ENCODE results near the gene RPS4Y2. TPM values are rescaled to one million over a fixed set of nuclear protein-coding genes. Genes with fewer than 3 reads are reported as not detected.

RPS4Y2 gene
- total RNA-seq, 4 donors from 2014 or later, result not detected

DNA sequence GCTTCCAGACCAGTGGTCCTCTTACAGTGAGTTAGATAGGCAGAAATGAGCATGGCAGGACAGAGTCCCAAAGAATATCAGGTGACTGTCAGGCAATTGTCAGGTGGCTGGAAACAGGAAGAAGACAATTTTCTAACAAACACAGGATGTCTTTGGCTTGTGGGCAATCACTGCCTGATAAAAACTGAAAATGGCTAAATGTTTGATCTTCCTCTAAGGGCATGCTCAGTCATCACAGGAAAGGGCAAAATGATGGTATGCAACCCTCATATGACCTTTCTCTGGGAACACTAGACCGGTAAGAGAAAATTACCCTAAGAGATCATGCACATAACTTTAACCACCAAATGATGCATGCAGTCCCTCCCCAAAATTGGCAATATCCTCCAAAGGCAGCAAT is 57.6 kb downstream of the RPS4Y2 start:
- H3K4me1 ChIP-seq, result no peaks in the 10 kb centered on the region
- H3K27me3 ChIP-seq, result no peaks in the 10 kb centered on the region
- intact Hi-C loops (cut with DNase I; ENCODE audit: low total_unique reads), result no loop called here
- TF ChIP-seq, protein P1, sequence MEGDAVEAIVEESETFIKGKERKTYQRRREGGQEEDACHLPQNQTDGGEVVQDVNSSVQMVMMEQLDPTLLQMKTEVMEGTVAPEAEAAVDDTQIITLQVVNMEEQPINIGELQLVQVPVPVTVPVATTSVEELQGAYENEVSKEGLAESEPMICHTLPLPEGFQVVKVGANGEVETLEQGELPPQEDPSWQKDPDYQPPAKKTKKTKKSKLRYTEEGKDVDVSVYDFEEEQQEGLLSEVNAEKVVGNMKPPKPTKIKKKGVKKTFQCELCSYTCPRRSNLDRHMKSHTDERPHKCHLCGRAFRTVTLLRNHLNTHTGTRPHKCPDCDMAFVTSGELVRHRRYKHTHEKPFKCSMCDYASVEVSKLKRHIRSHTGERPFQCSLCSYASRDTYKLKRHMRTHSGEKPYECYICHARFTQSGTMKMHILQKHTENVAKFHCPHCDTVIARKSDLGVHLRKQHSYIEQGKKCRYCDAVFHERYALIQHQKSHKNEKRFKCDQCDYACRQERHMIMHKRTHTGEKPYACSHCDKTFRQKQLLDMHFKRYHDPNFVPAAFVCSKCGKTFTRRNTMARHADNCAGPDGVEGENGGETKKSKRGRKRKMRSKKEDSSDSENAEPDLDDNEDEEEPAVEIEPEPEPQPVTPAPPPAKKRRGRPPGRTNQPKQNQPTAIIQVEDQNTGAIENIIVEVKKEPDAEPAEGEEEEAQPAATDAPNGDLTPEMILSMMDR (IDR thresholded peaks at IDR 0.05), result no peak
- TF ChIP-seq POLR2A (IDR thresholded peaks at IDR 0.05), result no peak
- H3K27ac ChIP-seq, result no peak overlapping the region
- H3K36me3 ChIP-seq, result no peaks in the 10 kb centered on the region
- DNase-seq, result no peak
- H3K9me3 ChIP-seq, result no peaks in the 10 kb centered on the region
- no peak overlapping the region for H3K4me3 ChIP-seq

DNA sequence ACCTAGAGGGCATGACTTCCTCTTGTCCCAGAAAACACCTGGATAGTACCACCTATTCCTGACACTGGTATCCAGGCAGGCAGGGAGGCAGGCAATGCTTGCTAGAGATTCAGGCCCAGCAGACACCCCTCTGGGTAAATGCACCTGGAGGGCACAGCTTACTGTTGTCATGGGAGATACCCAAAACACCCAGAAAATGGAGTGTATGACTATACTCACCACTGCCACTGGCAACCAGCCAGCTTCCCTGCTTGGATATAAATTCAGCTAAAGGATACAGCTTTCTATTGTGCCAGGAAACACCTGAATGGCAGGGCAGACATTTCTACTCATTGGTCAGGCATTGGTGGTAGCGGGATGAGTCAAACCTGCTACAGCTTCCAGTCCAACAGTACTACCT is 58.9 kb downstream of the RPS4Y2 start:
- Histone ChIP-seq H3K27me3 (no peaks in the 10 kb centered on the region), H3K9me3 (no peaks in the 10 kb centered on the region), H3K4me1 (no peaks in the 10 kb centered on the region), H3K27ac (no peak overlapping the region), H3K4me3 (no peak overlapping the region), H3K36me3 (no peaks in the 10 kb centered on the region)
- TF ChIP-seq POLR2A (IDR thresholded peaks at IDR 0.05), result no peak
- TF ChIP-seq, protein P1 (IDR thresholded peaks at IDR 0.05), result no peak
- no peak for DNase-seq
- intact Hi-C loops (cut with DNase I; ENCODE audit: low total_unique reads), result no loop called here

DNA sequence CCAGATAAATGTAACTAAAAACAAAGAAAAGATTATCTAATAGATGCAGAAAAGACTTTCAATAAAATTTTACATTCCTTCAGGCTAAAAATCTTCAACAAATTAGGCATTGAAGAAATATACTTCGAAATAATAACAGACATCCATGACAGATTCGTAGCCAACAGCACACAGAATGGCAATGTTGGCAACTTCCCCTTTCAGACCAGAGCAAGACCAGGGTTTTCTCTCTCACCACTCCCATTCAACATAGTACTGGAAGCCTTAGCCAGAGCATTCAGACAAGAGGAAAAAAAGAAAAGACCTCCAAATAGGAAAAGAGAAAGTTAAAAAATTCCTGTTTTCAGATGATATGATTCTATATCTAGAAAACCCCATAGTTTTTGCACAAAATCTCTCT is 61.2 kb downstream of the RPS4Y2 start:
- no peak overlapping the region for H3K4me3 ChIP-seq
- intact Hi-C loops (cut with DNase I; ENCODE audit: low total_unique reads), result no loop called here
- H3K4me1 ChIP-seq, result no peaks in the 10 kb centered on the region
- no peaks in the 10 kb centered on the region for H3K36me3 ChIP-seq
- DNase-seq, result no peak
- no peaks in the 10 kb centered on the region for H3K9me3 ChIP-seq
- TF ChIP-seq POLR2A (IDR thresholded peaks at IDR 0.05), result no peak
- TF ChIP-seq, protein P1 (IDR thresholded peaks at IDR 0.05), result no peak
- H3K27me3 ChIP-seq, result no peaks in the 10 kb centered on the region
- H3K27ac ChIP-seq, result no peak overlapping the region

Other genes with a start within 250 kb of the RPS4Y2 start
- gene EIF1AY, start 180.3 kb upstream of the RPS4Y2 start, total RNA-seq, result not detected